Adipose tissue (tissue), 3 donors: Measurements from ENCODE around the gene TNS1. TPM values are rescaled to one million over a fixed set of nuclear protein-coding genes. Genes with fewer than 3 reads are reported as not detected.

Experiments
- H3K27ac ChIP-seq: one replicate; pipeline ENCODE4 v1.5.1; 2013; ENCODE audit warnings: low read depth, low read length
- WGBS, 3 donors: extraction: QIAGEN DNeasy Blood & Tissue Kit; methylation state at CpG; one replicate each; pipeline ENCODE4 v1.1.7; 2013; 5-methylcytosine and 5-hydroxymethylcytosine counted together
- polyA plus RNA-seq, 3 donors: library from polyadenylated mRNA; stranded (reverse); fragments of 200-250 nt; gene quantifications; one replicate each; pipeline ENCODE4 v1.2.3, GENCODE V29; 2013
- donor health status: healthy with polysubstance abuse.
- donor health status: Bipolar disorder and iron deficiency.
- donor health status: healthy.

Gene TNS1
- polyA plus RNA-seq, 3 donors = 39.8 to 245 (median 171) TPM

DNA sequence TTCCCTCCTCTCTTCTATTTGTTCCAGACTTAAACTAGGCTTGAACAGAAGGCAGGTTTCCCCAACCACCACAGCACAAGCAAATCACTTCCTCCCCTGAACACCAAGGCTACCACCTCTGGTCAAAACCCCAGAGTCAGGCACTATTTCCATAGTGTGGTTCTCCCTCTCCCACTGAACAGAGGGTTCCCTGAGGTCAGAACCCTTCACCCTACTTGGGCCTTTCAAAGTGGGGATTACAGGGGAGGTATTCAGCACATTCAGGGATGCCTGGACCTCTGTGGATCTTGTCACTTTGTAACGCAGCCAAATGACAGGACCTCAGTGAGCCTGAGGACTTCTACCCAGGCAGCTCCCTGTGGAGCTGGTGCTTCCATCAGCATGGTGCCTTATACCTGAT, 88.7 kb downstream of the TNS1 start:
- 63 to 94% (median 78%) methylated on average over 1 of the region's 1 CpG for WGBS, 3 donors
- H3K27ac ChIP-seq = no peak overlapping the region

DNA sequence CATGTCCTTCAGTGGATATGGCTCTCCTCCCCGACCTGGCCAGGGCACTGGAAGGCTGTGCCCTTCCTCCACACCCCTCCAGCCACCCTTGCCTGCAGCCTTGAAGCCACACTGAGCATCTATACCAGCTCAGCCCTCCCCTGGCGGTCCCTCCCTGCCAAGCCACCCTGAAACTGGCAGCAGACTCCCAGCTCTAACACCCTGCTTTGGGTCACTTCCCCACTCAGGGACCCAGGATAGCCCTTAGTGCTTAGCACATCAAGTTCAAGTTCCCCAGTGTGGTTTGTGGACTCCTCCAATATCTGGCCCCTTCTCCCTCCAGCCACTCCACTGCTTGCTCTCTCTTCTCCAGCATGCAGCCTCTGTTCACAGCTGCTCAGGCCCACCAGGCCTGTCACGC, 89.4 kb downstream of the TNS1 start:
- no peak overlapping the region for H3K27ac ChIP-seq
- WGBS, 3 donors = 70 to 86% (median 74%) methylated on average over 3 of the region's 3 CpGs

GRCh38 chr2:217912098-217913024, 90.4 kb downstream of the TNS1 start:
- peak overlapping the region; percentile 58 for H3K27ac ChIP-seq
- WGBS, 3 donors = 52 to 78% (median 56%) methylated on average over 25 of the region's 25 CpGs

- H3K27ac ChIP-seq = peak overlapping the region; percentile 58
- 51 to 74% (median 58%) methylated on average over 9 of the region's 9 CpGs for WGBS, 3 donors
Measured at GRCh38 chr2:217911283-217912097, 91.3 kb downstream of the TNS1 start.

- H3K27ac ChIP-seq = no peak overlapping the region
Measured at GRCh38 chr2:217910875-217911212, 92.0 kb downstream of the TNS1 start.

DNA sequence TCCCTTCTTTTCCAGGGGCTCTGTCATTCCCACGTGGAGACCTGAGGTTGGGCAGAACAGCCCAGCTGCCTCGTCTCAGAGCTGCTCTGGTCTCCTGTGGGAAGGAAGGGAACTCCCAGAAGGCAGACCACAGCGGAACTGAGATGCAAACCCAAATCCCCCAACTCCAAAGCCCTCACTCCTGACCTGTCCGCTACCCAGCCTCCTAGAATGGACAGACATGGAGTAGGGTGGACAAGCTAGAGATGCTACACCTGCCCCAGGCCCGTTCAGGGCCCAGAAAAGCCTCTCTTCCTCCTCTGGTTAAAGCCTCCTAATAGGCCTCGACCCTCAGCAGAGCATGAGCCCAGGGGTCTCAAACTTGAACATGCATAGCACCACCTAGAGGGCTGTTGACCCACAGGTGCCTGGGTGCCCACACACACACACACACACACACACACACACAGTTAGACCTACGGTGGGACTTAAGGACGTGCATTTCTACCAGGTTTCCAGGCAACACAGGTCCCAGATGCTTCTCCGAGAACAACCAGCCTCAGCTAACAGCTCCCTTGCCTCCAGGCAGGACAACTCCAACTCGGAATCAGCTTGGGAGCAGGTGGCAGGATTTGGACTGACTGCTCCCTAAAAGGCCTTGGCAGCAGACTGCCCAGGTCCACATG, 93.5 kb downstream of the TNS1 start:
- WGBS, 3 donors = 52 to 70% (median 56%) methylated on average over 10 of the region's 10 CpGs
- H3K27ac ChIP-seq = no peak overlapping the region

DNA sequence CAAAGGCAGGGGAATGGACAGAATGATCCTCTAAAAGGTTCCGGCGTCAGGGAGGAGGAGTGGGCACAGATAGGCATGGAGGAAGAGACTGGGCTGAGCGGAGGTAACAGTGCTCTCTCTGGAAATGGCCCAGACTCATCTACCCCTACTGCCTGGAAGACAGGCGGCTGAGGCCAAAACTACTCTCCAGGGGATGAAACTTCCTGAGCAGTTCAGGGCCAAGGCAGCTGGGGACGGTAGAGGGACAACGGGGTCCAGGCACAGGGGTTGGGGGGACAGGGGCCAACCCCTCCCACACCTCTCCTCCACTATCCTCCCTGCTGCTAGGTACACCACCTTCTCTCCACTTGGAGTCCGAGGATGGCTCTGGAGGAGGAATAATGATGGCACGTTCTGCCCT, 94.3 kb downstream of the TNS1 start:
- no peak overlapping the region for H3K27ac ChIP-seq
- 70 to 75% (median 72%) methylated on average over 8 of the region's 8 CpGs for WGBS, 3 donors

- 95 to 96% (median 95%) methylated on average over 3 of the region's 3 CpGs for WGBS, 3 donors
- H3K27ac ChIP-seq = no peak overlapping the region
Measured at GRCh38 chr2:217907266-217907665, 95.5 kb downstream of the TNS1 start.

DNA sequence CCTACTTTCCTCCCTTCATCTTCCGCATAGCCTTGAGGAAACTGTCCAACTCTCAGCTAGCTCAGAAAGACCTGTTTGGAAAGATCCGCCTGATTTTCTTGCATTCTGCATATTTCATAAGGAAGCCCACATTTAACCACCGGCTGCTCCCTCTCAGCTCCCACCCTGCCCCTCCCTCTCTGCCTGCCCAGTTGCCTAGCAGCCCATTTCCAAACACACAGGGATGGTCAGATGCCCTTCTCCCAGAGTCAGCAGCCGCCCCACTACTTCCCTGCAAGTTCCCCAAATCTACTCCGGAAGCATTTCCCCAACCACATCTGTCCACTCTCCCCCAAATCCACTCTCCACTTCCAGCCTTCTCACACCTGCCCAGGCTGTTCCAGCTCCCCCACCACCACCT, 96.0 kb downstream of the TNS1 start:
- H3K27ac ChIP-seq = no peak overlapping the region
- WGBS, 3 donors = 47 to 68% (median 54%) methylated on average over 5 of the region's 5 CpGs

DNA sequence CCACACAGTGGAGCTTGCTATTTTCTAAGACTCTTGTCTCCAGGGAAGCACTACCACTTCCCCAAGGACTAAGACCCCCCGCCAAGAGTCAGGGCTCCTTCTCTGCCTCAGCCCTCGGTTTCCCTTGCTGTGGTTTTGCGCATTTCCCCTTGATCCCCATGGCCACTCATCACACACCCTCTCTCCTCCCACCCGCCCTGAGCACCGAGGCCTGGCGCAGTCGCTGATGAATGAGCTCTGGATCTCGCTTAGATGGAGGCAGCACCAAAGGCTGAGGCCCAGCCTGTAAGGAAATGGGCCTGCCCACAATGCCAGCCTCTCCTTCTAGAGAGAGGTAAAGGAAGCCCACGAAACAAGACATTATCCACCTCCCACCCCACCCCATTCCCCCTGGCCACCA, 96.9 kb downstream of the TNS1 start:
- H3K27ac ChIP-seq = no peak overlapping the region
- WGBS, 3 donors = 54 to 74% (median 59%) methylated on average over 9 of the region's 9 CpGs

- H3K27ac ChIP-seq = no peak overlapping the region
- 28 to 48% (median 31%) methylated on average over 10 of the region's 10 CpGs for WGBS, 3 donors
Measured at GRCh38 chr2:217905395-217905794, 97.4 kb downstream of the TNS1 start.

DNA sequence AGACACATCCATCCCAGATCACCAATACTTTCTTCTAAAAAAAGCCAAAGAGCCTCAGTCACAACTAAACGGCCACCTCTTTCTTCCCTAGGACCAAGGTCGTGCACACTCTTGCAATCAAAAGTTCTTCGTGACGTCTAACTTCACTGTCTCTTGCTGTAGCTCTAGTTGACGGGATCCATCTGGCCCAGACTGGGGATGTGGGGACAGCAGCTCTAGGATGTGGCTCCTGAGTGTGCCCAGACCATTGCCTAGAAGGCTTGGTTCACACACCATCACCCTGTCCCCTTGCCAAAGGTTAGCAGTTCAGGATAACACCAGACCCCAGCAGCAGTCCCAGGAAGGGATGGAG, 98.2 kb downstream of the TNS1 start:
- no peak overlapping the region for H3K27ac ChIP-seq
- WGBS, 3 donors = 32 to 66% (median 51%) methylated on average over 5 of the region's 5 CpGs

DNA sequence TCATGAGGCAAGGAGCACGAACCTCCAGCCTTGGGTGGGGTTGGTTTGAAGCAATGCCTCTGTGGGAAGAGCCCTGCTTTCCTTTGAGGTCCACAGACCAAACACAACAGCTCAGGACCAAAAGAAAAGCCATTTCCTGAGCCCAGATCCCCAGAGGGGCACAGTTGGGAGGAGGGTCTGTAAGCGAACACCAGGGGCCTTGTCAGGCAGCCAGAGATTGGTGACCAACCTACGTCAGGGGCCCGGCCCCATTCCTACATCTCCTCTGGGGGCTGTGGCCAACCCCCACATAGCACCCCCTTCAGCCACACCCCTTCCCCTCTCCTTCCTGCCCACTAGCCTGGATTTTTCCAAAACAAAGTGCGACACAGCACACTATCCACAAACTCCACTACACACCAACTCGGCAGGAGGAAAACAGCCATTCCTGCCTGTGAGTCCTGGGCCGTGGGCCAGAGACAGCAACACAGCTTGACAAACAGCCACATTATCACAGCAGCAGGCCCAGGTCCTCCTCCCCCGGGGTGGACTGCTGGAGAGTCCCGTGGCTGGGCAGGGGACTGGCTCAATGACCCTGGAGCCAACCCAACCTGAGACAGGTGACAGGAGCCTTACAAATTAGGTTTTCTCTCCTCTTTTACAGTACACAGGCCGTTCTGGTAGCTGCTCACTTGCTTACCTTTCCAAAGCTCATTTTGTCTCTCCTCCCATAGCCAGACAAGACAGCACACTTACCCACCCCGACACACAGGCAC, 98.8 kb downstream of the TNS1 start:
- 12 to 32% (median 24%) methylated on average over 11 of the region's 11 CpGs for WGBS, 3 donors
- H3K27ac ChIP-seq = no peak overlapping the region

DNA sequence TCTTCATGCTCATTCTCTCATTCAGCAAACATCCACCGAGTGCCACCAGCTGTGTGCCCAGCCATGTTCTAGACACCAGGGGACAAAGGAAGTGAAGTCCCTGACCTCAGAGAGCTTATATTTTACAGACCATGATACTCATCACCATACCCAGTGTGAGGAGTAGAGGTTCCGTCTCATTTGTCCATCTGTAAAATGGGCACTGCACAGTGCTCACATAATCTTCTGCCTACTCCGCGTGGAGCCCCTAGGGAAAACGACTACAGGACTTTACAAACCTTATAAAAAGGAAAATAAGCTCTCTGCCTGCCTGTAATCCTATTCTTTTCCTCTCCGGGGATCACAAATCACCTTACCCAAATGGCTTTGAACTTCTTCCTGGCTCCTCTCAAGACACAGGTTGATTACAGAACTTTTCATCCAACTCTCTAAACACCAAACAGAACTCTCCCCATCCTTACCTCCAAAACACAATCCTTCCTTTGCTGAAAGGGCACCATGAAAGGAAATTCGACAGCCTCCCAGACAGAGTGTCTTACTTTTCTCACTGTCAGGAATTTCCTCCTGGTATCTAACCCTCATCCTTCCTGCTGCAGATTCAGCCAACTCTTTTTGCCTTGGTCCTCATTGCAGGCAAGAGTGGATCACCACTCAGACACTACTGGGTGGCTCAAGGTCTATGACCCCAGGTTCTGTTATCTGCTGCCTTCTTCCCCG, 99.5 kb downstream of the TNS1 start:
- WGBS, 3 donors = 63 to 66% (median 66%) methylated on average over 8 of the region's 8 CpGs
- peak overlapping the region; percentile 57 for H3K27ac ChIP-seq

DNA sequence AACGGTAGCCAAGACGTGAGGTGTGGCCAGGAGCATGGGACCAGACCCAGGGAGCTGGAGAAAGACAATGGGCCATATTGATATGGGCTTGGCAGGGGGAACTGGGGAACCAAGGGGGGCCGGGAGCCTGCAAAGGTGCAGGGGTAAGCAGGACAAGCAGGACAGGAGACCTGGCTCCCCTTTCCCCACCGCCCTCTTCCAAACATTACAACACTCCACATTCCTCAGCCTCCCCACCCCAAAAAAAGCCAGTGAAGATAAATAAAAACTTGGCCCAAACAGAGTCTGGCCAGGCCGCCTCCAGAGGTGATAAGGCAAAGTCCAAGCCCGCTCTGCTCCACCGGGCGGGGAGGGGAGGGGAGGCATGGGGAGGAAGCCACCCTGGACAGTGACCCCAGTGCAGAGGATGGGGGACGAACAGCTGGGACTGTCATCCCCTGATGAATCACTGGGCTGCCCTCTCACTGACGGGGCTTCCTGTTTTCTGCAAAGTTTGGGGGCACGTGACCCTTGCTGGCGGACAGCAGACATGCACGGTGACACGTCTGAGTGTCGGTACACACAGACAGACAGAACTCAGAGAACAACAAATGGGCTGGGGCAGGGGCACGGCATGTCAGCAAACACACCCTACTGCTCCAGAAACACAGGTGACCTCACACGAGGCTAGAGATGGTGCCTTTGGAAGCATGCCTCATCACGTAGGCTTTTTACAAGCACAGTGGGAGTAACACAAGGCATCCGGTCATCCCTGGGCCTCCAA, 100.2 kb downstream of the TNS1 start:
- 10 to 21% (median 14%) methylated on average over 17 to 19 of the region's 19 CpGs for WGBS, 3 donors

GRCh38 chr2:217901835-217902378, 100.9 kb downstream of the TNS1 start:
- peak overlapping the region; percentile 60 for H3K27ac ChIP-seq
- WGBS, 3 donors = 44 to 48% (median 45%) methylated on average over 5 of the region's 5 CpGs

More for the DNA sequence above, 100.2 kb downstream of the TNS1 start:
- peak overlapping the region; percentile 60 for H3K27ac ChIP-seq

DNA sequence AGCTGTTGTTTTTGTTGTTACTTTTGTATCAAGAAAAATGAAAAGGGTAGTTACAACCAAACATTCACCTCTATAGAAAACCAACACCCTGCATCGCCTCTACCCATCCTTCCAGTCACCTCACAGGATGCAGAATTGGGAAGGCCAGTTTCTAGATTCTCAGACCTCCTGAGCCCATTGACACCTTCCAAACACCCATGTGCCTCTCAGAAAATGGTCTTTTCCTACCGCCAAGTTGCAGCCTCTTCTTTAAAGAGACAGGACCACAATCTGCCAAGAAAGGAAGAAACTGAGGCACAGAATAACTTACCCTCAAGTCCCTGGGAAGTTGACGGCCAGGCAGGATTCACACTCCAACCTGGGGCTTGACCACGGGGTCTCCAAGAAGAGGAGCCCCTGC, 101.4 kb downstream of the TNS1 start:
- 91 to 93% (median 91%) methylated on average over 4 of the region's 4 CpGs for WGBS, 3 donors
- no peak overlapping the region for H3K27ac ChIP-seq
